ENCODE results near the gene AKAP6.

Gene AKAP6

GRCh38 chr14:32430326-32430725 lies 101.2 kb downstream of the AKAP6 start:
- no peak overlapping the region for H2AFZ ChIP-seq (ENCODE audit: low read length)
- H3K79me2 ChIP-seq (ENCODE audit: insufficient read depth, low read length): no peaks in the 10 kb centered on the region
- H4K20me1 ChIP-seq (ENCODE audit: insufficient read depth, low read length): no peaks in the 10 kb centered on the region

GRCh38 chr14:32432813-32433538 lies 103.9 kb downstream of the AKAP6 start:
- H3K79me2 ChIP-seq (ENCODE audit: insufficient read depth, low read length): no peaks in the 10 kb centered on the region
- no peaks in the 10 kb centered on the region for H3K4me1 ChIP-seq (ENCODE audit: insufficient read depth, low read length, severe bottlenecking)
- no peak overlapping the region for H3K9ac ChIP-seq (ENCODE audit: low read length)
- H2AFZ ChIP-seq (ENCODE audit: low read length): no peak overlapping the region
- no peaks in the 10 kb centered on the region for H4K20me1 ChIP-seq (ENCODE audit: insufficient read depth, low read length)
- H3K27me3 ChIP-seq (ENCODE audit: insufficient read depth, low read length): no peaks in the 10 kb centered on the region
- no peak overlapping the region for H3K4me3 ChIP-seq (ENCODE audit: low read depth, low read length, poor library complexity, severe bottlenecking)
- no peaks in the 10 kb centered on the region for H3K9me3 ChIP-seq (ENCODE audit: low read length)
- no peaks in the 10 kb centered on the region for H3K36me3 ChIP-seq (ENCODE audit: insufficient read depth, low read length)
- no peak for TF ChIP-seq CTCF (IDR thresholded peaks at IDR 0.05; ENCODE audit: low read length)
- TF ChIP-seq EZH2 (IDR thresholded peaks at IDR 0.05; ENCODE audit: borderline replicate concordance, low read length): no peak
- H3K4me2 ChIP-seq (ENCODE audit: low read length): no peak overlapping the region
- no peaks in the 10 kb centered on the region for H3F3A ChIP-seq (ENCODE audit: insufficient read depth, low read length)
- H3K27ac ChIP-seq (ENCODE audit: low read depth, low read length, poor library complexity, severe bottlenecking): no peak overlapping the region
- no peaks in the 10 kb centered on the region for H3K9me2 ChIP-seq (ENCODE audit: low read depth, low read length)

More at GRCh38 chr14:32430326-32430725, 101.2 kb downstream of the AKAP6 start:
- Histone ChIP-seq H3K9ac (ENCODE audit: low read length) (no peak overlapping the region), H3F3A (ENCODE audit: insufficient read depth, low read length) (no peaks in the 10 kb centered on the region), H3K4me1 (ENCODE audit: insufficient read depth, low read length, severe bottlenecking) (no peaks in the 10 kb centered on the region), H3K4me3 (ENCODE audit: low read depth, low read length, poor library complexity, severe bottlenecking) (no peak overlapping the region), H3K4me2 (ENCODE audit: low read length) (no peak overlapping the region), H3K27ac (ENCODE audit: low read depth, low read length, poor library complexity, severe bottlenecking) (no peak overlapping the region), H3K36me3 (ENCODE audit: insufficient read depth, low read length) (no peaks in the 10 kb centered on the region), H3K27me3 (ENCODE audit: insufficient read depth, low read length) (no peaks in the 10 kb centered on the region), H3K9me3 (ENCODE audit: low read length) (no peaks in the 10 kb centered on the region), H3K9me2 (ENCODE audit: low read depth, low read length) (no peaks in the 10 kb centered on the region)
- TF ChIP-seq CTCF (IDR thresholded peaks at IDR 0.05; ENCODE audit: low read length) (no peak), EZH2 (IDR thresholded peaks at IDR 0.05; ENCODE audit: borderline replicate concordance, low read length) (no peak)

- no peak overlapping the region for H3K4me2 ChIP-seq (ENCODE audit: low read length)
- TF ChIP-seq EZH2 (IDR thresholded peaks at IDR 0.05; ENCODE audit: borderline replicate concordance, low read length) (no peak), CTCF (IDR thresholded peaks at IDR 0.05; ENCODE audit: low read length) (no peak)
- H3K9me2 ChIP-seq (ENCODE audit: low read depth, low read length): no peaks in the 10 kb centered on the region
- H3K4me1 ChIP-seq (ENCODE audit: insufficient read depth, low read length, severe bottlenecking): no peaks in the 10 kb centered on the region
- no peaks in the 10 kb centered on the region for H3K9me3 ChIP-seq (ENCODE audit: low read length)
- no peak overlapping the region for H3K27ac ChIP-seq (ENCODE audit: low read depth, low read length, poor library complexity, severe bottlenecking)
- no peaks in the 10 kb centered on the region for H4K20me1 ChIP-seq (ENCODE audit: insufficient read depth, low read length)
- H3K9ac ChIP-seq (ENCODE audit: low read length): no peak overlapping the region
- H3K36me3 ChIP-seq (ENCODE audit: insufficient read depth, low read length): no peaks in the 10 kb centered on the region
- no peaks in the 10 kb centered on the region for H3F3A ChIP-seq (ENCODE audit: insufficient read depth, low read length)
- H2AFZ ChIP-seq (ENCODE audit: low read length): no peak overlapping the region
- no peaks in the 10 kb centered on the region for H3K27me3 ChIP-seq (ENCODE audit: insufficient read depth, low read length)
- no peak overlapping the region for H3K4me3 ChIP-seq (ENCODE audit: low read depth, low read length, poor library complexity, severe bottlenecking)
- no peaks in the 10 kb centered on the region for H3K79me2 ChIP-seq (ENCODE audit: insufficient read depth, low read length)
Observed at GRCh38 chr14:32434180-32434579, 105.1 kb downstream of the AKAP6 start.
